Astrocyte (in vitro differentiated cells and primary cell): ENCODE results near the gene ERH.

ENCODE experiments used
- EZH2 ChIP-seq: IDR thresholded peaks from 2 replicates; pipeline ENCODE4 v1.6.1; 2012; ENCODE audit warnings: mild to moderate bottlenecking, low read length, inconsistent platforms; ENCODE audit not compliant: insufficient read depth
- TF ChIP-seq, protein P1 (sequence below): IDR thresholded peaks from 2 replicates; pipeline ENCODE4 v1.5.1; 2011; ENCODE audit warnings: low read depth, mild to moderate bottlenecking, inconsistent platforms, low read length, moderate library complexity; ENCODE audit not compliant: insufficient read depth

DNA sequence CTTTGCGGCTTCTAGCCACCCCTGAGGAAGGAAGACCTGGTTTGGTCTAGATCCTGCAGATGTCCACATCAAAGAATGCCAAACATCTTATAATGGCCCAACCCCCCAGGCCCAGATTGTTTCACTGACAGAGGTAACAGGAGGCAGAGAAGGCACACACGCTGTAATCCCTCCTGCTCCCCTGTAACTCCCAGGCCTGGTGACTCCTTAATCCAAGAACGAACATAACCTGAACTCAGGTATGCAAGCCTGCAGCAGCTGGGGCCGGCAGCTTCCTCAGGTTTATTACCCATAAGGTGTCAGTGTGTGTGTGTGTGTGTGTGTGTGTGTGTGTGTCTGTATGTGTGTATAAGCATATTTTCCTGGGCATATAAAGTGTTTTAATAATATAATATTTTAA is 52.7 kb downstream of the ERH start:
- no peak for TF ChIP-seq EZH2
- TF ChIP-seq, protein P1, sequence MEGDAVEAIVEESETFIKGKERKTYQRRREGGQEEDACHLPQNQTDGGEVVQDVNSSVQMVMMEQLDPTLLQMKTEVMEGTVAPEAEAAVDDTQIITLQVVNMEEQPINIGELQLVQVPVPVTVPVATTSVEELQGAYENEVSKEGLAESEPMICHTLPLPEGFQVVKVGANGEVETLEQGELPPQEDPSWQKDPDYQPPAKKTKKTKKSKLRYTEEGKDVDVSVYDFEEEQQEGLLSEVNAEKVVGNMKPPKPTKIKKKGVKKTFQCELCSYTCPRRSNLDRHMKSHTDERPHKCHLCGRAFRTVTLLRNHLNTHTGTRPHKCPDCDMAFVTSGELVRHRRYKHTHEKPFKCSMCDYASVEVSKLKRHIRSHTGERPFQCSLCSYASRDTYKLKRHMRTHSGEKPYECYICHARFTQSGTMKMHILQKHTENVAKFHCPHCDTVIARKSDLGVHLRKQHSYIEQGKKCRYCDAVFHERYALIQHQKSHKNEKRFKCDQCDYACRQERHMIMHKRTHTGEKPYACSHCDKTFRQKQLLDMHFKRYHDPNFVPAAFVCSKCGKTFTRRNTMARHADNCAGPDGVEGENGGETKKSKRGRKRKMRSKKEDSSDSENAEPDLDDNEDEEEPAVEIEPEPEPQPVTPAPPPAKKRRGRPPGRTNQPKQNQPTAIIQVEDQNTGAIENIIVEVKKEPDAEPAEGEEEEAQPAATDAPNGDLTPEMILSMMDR, result no peak
